HFFc6 (cell line): Measurements from ENCODE around the gene LRRN4CL. TPM values are rescaled to one million over a fixed set of nuclear protein-coding genes. Genes with fewer than 3 reads are reported as not detected.
A peak's percentile ranks its signal among the peaks of the same experiment; 100 is the strongest.
"Not testable (repeated sequence)": the region's sequence is repeated elsewhere in the genome, so short reads cannot be mapped to it uniquely, and the experiment has no call there.

Experiments
- DNase-seq: peaks from one replicate; pipeline ENCODE4 v3.0.0-alpha.2; 2018
- H3K27ac Mint-ChIP-seq: 2 replicates; pipeline ENCODE4 v1.8.0; 2020; ENCODE audit warnings: mild to moderate bottlenecking, mixed read lengths
- H3K27me3 Mint-ChIP-seq: 2 replicates; pipeline ENCODE4 v1.8.0; 2021; ENCODE audit warnings: mild to moderate bottlenecking, moderate library complexity, mixed read lengths; ENCODE audit not compliant: insufficient read depth
- H3K36me3 Mint-ChIP-seq: 2 replicates; pipeline ENCODE4 v1.8.0; 2021; ENCODE audit warnings: low read depth, mixed read lengths
- H3K4me1 Mint-ChIP-seq: 2 replicates; pipeline ENCODE4 v1.8.0; 2020; ENCODE audit warnings: low read depth, mixed read lengths
- H3K4me3 Mint-ChIP-seq: 2 replicates; pipeline ENCODE4 v1.8.0; 2020; ENCODE audit warnings: mild to moderate bottlenecking, moderate library complexity, mixed read lengths
- H3K9me3 Mint-ChIP-seq: 2 replicates; pipeline ENCODE4 v1.8.0; 2020; ENCODE audit warnings: mild to moderate bottlenecking, mixed read lengths
- CTCF ChIP-seq: fragments of 200-600 bp; sonication (generic); IDR thresholded peaks from 2 replicates; pipeline ENCODE4 v1.5.0; 2021; ENCODE audit warnings: antibody characterized with exemption, mild to moderate bottlenecking
- total RNA-seq, 6 experiments: library from RNA; stranded (reverse); fragmentation: NEBNext Ultra II Directional; extraction: Animal tissue kit (Norgen Biotek cat#: 25700); gene quantifications; 2 replicates in 1 of 6; 3 replicates in 5 of 6; pipeline ENCODE4 v1.2.3, GENCODE V29; 2021

LRRN4CL gene
- total RNA-seq, 6 experiments from 2014 or later: 1.2 to 4.0 (median 1.4) TPM

DNA sequence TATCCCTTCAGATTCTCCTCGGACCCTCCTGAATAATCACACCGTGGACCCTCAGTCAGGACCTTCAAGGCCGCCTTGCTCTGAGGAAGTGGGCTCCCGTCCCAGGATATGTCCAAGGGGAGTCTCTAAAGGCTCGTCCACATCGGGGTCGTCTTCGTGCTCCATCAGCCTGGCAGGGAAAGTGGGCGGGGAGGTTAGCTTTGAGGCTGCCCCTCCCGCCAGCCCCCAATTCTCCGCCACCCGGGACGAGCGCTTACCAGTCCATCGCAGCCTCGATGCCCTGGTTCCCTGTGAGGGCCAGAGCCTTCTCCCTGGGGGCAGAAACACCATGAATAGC lies 10.9 kb downstream of the LRRN4CL start:
- H3K4me1 Mint-ChIP-seq: peaks cover 27% of the 10 kb centered on the region
- peaks cover 16% of the 10 kb centered on the region for H3K36me3 Mint-ChIP-seq
- peaks cover 4% of the 10 kb centered on the region; the same call in 1 of the 2 replicates for H3K27me3 Mint-ChIP-seq
- no peak for TF ChIP-seq CTCF
- peak overlapping the region; percentile 91 for H3K4me3 Mint-ChIP-seq
- H3K27ac Mint-ChIP-seq: peak overlapping the region; percentile 94
- DNase-seq: no peak
- no peaks in the 10 kb centered on the region for H3K9me3 Mint-ChIP-seq

DNA sequence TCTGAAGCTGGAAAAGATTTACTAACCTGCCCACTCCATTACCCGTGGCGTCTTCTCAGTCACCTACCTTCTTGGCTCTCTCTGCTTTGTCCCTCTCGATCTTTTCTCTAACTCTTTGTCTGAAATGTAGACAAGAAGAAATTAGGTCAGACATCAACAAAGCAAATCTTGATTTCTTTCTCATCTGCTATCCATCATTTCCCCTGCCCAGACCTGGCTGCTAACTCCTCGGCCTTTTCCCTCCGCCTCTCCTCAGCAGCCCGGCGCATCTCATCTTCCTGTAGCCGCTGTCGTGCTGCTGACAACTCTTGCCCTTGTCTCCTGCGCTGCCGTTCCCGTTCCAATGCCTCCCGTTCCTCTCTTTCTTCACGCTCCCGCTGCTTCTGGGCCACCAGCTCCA lies 11.6 kb downstream of the LRRN4CL start:
- H3K36me3 Mint-ChIP-seq: peaks cover 16% of the 10 kb centered on the region
- H3K9me3 Mint-ChIP-seq: no peaks in the 10 kb centered on the region

GRCh38 chr11:62677156-62677555 lies 12.2 kb downstream of the LRRN4CL start:
- DNase-seq: no peak
- peaks cover 4% of the 10 kb centered on the region; the same call in 1 of the 2 replicates for H3K27me3 Mint-ChIP-seq
- peak overlapping the region; percentile 2; the same call in 1 of the 2 replicates for H3K27ac Mint-ChIP-seq
- peaks cover 16% of the 10 kb centered on the region for H3K36me3 Mint-ChIP-seq
- H3K9me3 Mint-ChIP-seq: no peaks in the 10 kb centered on the region
- H3K4me1 Mint-ChIP-seq: peaks cover 38% of the 10 kb centered on the region
- peak overlapping the region; percentile 91 for H3K4me3 Mint-ChIP-seq
- no peak for TF ChIP-seq CTCF

More for the DNA sequence above, 11.6 kb downstream of the LRRN4CL start:
- Mint-ChIP-seq H3K4me3 (peak overlapping the region; percentile 91), H3K4me1 (peaks cover 34% of the 10 kb centered on the region), H3K27ac (peak overlapping the region; percentile 94), H3K27me3 (peaks cover 4% of the 10 kb centered on the region; the same call in 1 of the 2 replicates)
- TF ChIP-seq CTCF: no peak
- no peak for DNase-seq

- Mint-ChIP-seq H3K36me3 (peaks cover 16% of the 10 kb centered on the region), H3K27me3 (peaks cover 4% of the 10 kb centered on the region; the same call in 1 of the 2 replicates), H3K27ac (peak overlapping the region; percentile 2), H3K9me3 (no peaks in the 10 kb centered on the region), H3K4me3 (no peak overlapping the region; the same call in 1 of the 2 replicates), H3K4me1 (peaks cover 42% of the 10 kb centered on the region)
- no peak for DNase-seq
- no peak for TF ChIP-seq CTCF
These were observed 12.6 kb downstream of the LRRN4CL start for GRCh38 chr11:62676698-62677097.

DNA sequence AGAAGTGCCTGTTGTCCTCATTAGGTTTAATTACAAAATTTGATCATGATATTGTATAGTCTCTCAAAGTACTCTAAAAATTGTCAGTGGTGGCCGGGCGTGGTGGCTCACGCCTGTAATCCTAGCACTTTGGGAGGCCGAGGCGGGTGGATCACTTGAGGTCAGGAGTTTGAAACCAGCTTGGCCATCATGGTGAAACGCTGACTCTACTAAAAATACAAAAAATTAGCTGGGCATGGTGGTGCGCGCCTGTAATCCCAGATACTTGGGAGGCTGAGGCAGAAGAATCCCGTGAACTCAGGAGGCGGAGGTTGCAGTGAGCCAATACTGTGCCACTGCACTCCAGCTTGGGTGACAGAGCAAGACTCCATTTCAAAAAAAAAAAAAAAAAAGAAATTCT lies 13.9 kb downstream of the LRRN4CL start:
- not testable (repeated sequence) for H3K27me3 Mint-ChIP-seq, H3K27ac Mint-ChIP-seq, H3K4me3 Mint-ChIP-seq, DNase-seq, H3K9me3 Mint-ChIP-seq
- H3K36me3 Mint-ChIP-seq: peaks cover 25% of the 10 kb centered on the region
- peaks cover 42% of the 10 kb centered on the region for H3K4me1 Mint-ChIP-seq

GRCh38 chr11:62673196-62673525 lies 16.2 kb downstream of the LRRN4CL start:
- Mint-ChIP-seq H3K36me3 (peaks cover 25% of the 10 kb centered on the region), H3K4me3 (peak overlapping the region; percentile 99; the same call in 1 of the 2 replicates), H3K9me3 (no peaks in the 10 kb centered on the region), H3K4me1 (peaks cover 51% of the 10 kb centered on the region), H3K27me3 (peaks cover 4% of the 10 kb centered on the region; the same call in 1 of the 2 replicates), H3K27ac (peak overlapping the region; percentile 97; the same call in 1 of the 2 replicates)
- DNase-seq: no peak
- no peak for TF ChIP-seq CTCF
